GM04504 (cell line): ENCODE data around the gene LYL1.
"Not testable (repeated sequence)": the region's sequence is repeated elsewhere in the genome, so short reads cannot be mapped to it uniquely, and the experiment has no call there.

Experiments used
- DNase-seq: peaks from one replicate; pipeline ENCODE4 v3.0.0-alpha.2; 2012; ENCODE audit warnings: low read depth

LYL1 gene

GRCh38 chr19:13102666-13103580 lies at the start of gene LYL1:
LYL1 (minus strand) TSS chr19:13102858; CDS start chr19:13101171, 1,687 bp downstream.
- no peak for DNase-seq

GRCh38 chr19:13151605-13152355 lies 49.1 kb upstream of the LYL1 start:
- peak; percentile 93 for DNase-seq

GRCh38 chr19:13150931-13151604 lies 48.4 kb upstream of the LYL1 start:
- no peak for DNase-seq

- DNase-seq: peak; percentile 91
Measured at GRCh38 chr19:13150187-13150930, 47.7 kb upstream of the LYL1 start, which contains the start of the genes IER2 and STX10. IER2 (plus strand) TSS chr19:13150411; CDS start chr19:13153187, 2,776 bp downstream. STX10 (minus strand) TSS chr19:13150375; CDS start chr19:13150173, 202 bp downstream.

GRCh38 chr19:13149628-13150186 lies 47.0 kb upstream of the LYL1 start:
- no peak for DNase-seq

GRCh38 chr19:13149173-13149627 lies 46.5 kb upstream of the LYL1 start:
- not testable (repeated sequence) for DNase-seq

- DNase-seq: no peak
Measured at GRCh38 chr19:13146763-13147563, 44.3 kb upstream of the LYL1 start.

- DNase-seq: no peak
Measured at GRCh38 chr19:13139633-13140311, 37.1 kb upstream of the LYL1 start.

GRCh38 chr19:13138916-13139198 lies 36.2 kb upstream of the LYL1 start:
- DNase-seq: no peak

- DNase-seq: no peak
Measured at GRCh38 chr19:13138171-13138915, 35.7 kb upstream of the LYL1 start.

GRCh38 chr19:13137290-13137794 lies 34.7 kb upstream of the LYL1 start:
- DNase-seq: no peak

- no peak for DNase-seq
Measured at GRCh38 chr19:13135068-13136062, 32.7 kb upstream of the LYL1 start.

- DNase-seq: no peak
Measured at GRCh38 chr19:13134626-13135025, 32.0 kb upstream of the LYL1 start.

GRCh38 chr19:13133241-13133870 lies 30.7 kb upstream of the LYL1 start:
- no peak for DNase-seq

- DNase-seq: no peak
Measured at GRCh38 chr19:13132471-13133180, 30.0 kb upstream of the LYL1 start.

GRCh38 chr19:13130886-13131490 lies 28.3 kb upstream of the LYL1 start:
- DNase-seq: no peak
